HepG2 (cell line): ENCODE measurements around the gene SF1. TPM values are rescaled to one million over a fixed set of nuclear protein-coding genes. Genes with fewer than 3 reads are reported as not detected.
A peak's percentile ranks its signal among the peaks of the same experiment; 100 is the strongest.

Experiments
- AKNA ChIP-seq: sonication (generic); formaldehyde crosslinking; IDR thresholded peaks from 2 replicates; pipeline ENCODE4 v1.4.0; 2020; ENCODE audit warnings: missing genetic modification reagents, borderline replicate concordance
- CHD2 ChIP-seq: IDR thresholded peaks from 2 replicates; pipeline ENCODE4 v1.6.1; 2011; ENCODE audit warnings: low read depth, low read length, improper control_type of control experiment
- DMAP1 ChIP-seq: IDR thresholded peaks from 2 replicates; pipeline ENCODE4 v1.6.1; 2016
- HES4 ChIP-seq: sonication (generic); formaldehyde crosslinking; IDR thresholded peaks from 2 replicates; pipeline ENCODE4 v1.9.0; 2021; ENCODE audit warnings: mild to moderate bottlenecking, missing genetic modification reagents, borderline replicate concordance
- PITX1 ChIP-seq: sonication (generic); formaldehyde crosslinking; IDR thresholded peaks from 2 replicates; pipeline ENCODE4 v1.5.1; 2020; ENCODE audit warnings: mild to moderate bottlenecking, missing genetic modification reagents
- RARA ChIP-seq: IDR thresholded peaks from 2 replicates; pipeline ENCODE4 v1.6.1; 2016; ENCODE audit warnings: missing genetic modification reagents, missing compliant biosample characterization
- TCF12 ChIP-seq, 2 experiments: fragments of 450-650 bp in 1 of 2; sonication (generic) in 1 of 2; formaldehyde crosslinking in 1 of 2; IDR thresholded peaks; 2 replicates each; pipeline versions ENCODE4 v1.6.1 to v1.8.0; 2017 to 2022; ENCODE audit warnings: antibody characterized with exemption in 1 of 2, mild to moderate bottlenecking in 1 of 2, missing genetic modification reagents in 1 of 2, moderate library complexity in 1 of 2
- USF2 ChIP-seq, 2 experiments: sonication (generic) in 1 of 2; formaldehyde crosslinking in 1 of 2; IDR thresholded peaks; 2 replicates each; pipeline versions ENCODE4 v1.5.1 to v1.6.1; 2011 to 2020; ENCODE audit warnings: borderline replicate concordance in 1 of 2, low read depth in 1 of 2, low read length in 1 of 2, mild to moderate bottlenecking in 1 of 2, missing genetic modification reagents in 1 of 2, moderate library complexity in 1 of 2
- YEATS4 ChIP-seq: sonication (generic); formaldehyde crosslinking; IDR thresholded peaks from 2 replicates; pipeline ENCODE4 v1.4.0; 2020; ENCODE audit warnings: missing genetic modification reagents, borderline replicate concordance
- ZBTB20 ChIP-seq: sonication (generic); formaldehyde crosslinking; IDR thresholded peaks from 2 replicates; pipeline ENCODE4 v1.8.1; 2023; ENCODE audit warnings: missing genetic modification reagents, low read depth, mild to moderate bottlenecking, borderline replicate concordance
- ZFP1 ChIP-seq: IDR thresholded peaks from 2 replicates; pipeline ENCODE4 v1.6.1; 2016
- ZMYM2 ChIP-seq: sonication (generic); formaldehyde crosslinking; IDR thresholded peaks from 2 replicates; pipeline ENCODE4 v1.8.0; 2022; ENCODE audit warnings: mild to moderate bottlenecking, missing genetic modification reagents
- ZNF24 ChIP-seq: fragments of 450-650 bp; IDR thresholded peaks from 2 replicates; pipeline ENCODE4 v1.6.1; 2017; ENCODE audit warnings: antibody characterized with exemption, mild to moderate bottlenecking
- ZNF292 ChIP-seq: sonication (generic); formaldehyde crosslinking; IDR thresholded peaks from 2 replicates; pipeline ENCODE4 v1.8.1; 2022; ENCODE audit warnings: mild to moderate bottlenecking, low read depth, missing genetic modification reagents, borderline replicate concordance
- ZNF609 ChIP-seq: sonication (generic); formaldehyde crosslinking; IDR thresholded peaks from 2 replicates; pipeline ENCODE4 v1.4.0; 2020; ENCODE audit warnings: mild to moderate bottlenecking, missing genetic modification reagents, borderline replicate concordance
- ZSCAN31 ChIP-seq: sonication (generic); formaldehyde crosslinking; IDR thresholded peaks from 2 replicates; pipeline ENCODE4 v1.5.0; 2020; ENCODE audit warnings: low read depth, mild to moderate bottlenecking, missing genetic modification reagents
- polyA plus RNA-seq, 8 experiments: library from polyadenylated mRNA; depleted of rRNA in 3 of 8; stranded (reverse) in 7 of 8; unstranded in 1 of 8; fragments of >200 nt; fragmentation: Illumina TruSeq in 4 of 8; extraction: Trizol in 4 of 8; gene quantifications; 2 replicates each; pipeline versions ENCODE4 v1.2.1 to v1.2.3, GENCODE V29; 2011 to 2016; ENCODE audit warnings: low read depth in 4 of 8, missing spikeins in 1 of 8, mixed read lengths in 1 of 8; ENCODE audit not compliant: insufficient read depth in 1 of 8
- total RNA-seq, 5 experiments: library from RNA; depleted of rRNA; stranded (reverse); fragments of >200 nt; fragmentation: Illumina TruSeq; extraction: Trizol; gene quantifications; 2 replicates each; pipeline ENCODE4 v1.2.3, GENCODE V29; 2016; ENCODE audit warnings: low read depth in 1 of 5

The SF1 gene
- total and polyA plus RNA-seq, 2 of the 13 experiments (the other 11 are each of a cell fraction or from before 2014, with no cell fraction given): 55.5 to 70.4 TPM

- peak; percentile 96 for TF ChIP-seq CHD2
- TF ChIP-seq DMAP1: peak; percentile 48
- no peak; the same call in 1 of the 2 replicates for TF ChIP-seq ZSCAN31 (CRISPR knock-in tag)
- TF ChIP-seq TCF12 (IDR thresholded peaks at IDR 0.05): no peak
- no peak for TF ChIP-seq TCF12 (CRISPR knock-in tag; IDR thresholded peaks at IDR 0.05)
- no peak for TF ChIP-seq AKNA (CRISPR knock-in tag)
- peak; percentile 67; the same call in 1 of the 2 replicates for TF ChIP-seq YEATS4 (CRISPR knock-in tag)
- no peak for TF ChIP-seq ZNF292 (CRISPR knock-in tag)
- TF ChIP-seq ZMYM2 (CRISPR knock-in tag): no peak
- TF ChIP-seq ZNF24: no peak
- TF ChIP-seq USF2 (IDR thresholded peaks at IDR 0.05; ENCODE audit: low read depth, low read length): no peak
- no peak for TF ChIP-seq USF2 (CRISPR knock-in tag; IDR thresholded peaks at IDR 0.05; ENCODE audit: borderline replicate concordance)
- TF ChIP-seq RARA (CRISPR knock-in tag): no peak
- peak; percentile 93 for TF ChIP-seq PITX1
- no peak for TF ChIP-seq ZNF609
- no peak for TF ChIP-seq ZBTB20 (CRISPR knock-in tag)
- no peak for TF ChIP-seq HES4 (CRISPR knock-in tag)
- 0 out of 2 replicates have a peak, but pooled peaks have one; percentile 4 for TF ChIP-seq ZFP1 (CRISPR knock-in tag)
Observed at GRCh38 chr11:64778473-64779298, at the start of gene SF1 (continued).
